ENCODE data around the gene MX1. TPM values are rescaled to one million over a fixed set of nuclear protein-coding genes. Genes with fewer than 3 reads are reported as not detected.
"Not testable (repeated sequence)": the region's sequence is repeated elsewhere in the genome, so short reads cannot be mapped to it uniquely, and the experiment has no call there.

MX1 gene
- total and polyA plus RNA-seq, 4 donors = 16.9 to 58.1 (median 33.0) TPM

- H3K36me3 ChIP-seq (ENCODE audit: control insufficient read depth in 1 of 2, insufficient read depth in 2 of 2, low read length in 1 of 2); H3K9me3 ChIP-seq (ENCODE audit: control insufficient read depth, low read length); ATAC-seq (ENCODE audit: low FRiP score); H3K4me3 ChIP-seq (ENCODE audit: low read length in 2 of 2); intact Hi-C loops (cut with DNase I); H3K27ac ChIP-seq (ENCODE audit: low read depth in 1 of 2, low read length in 2 of 2); DNase-seq; H3K4me1 ChIP-seq (ENCODE audit: control insufficient read depth in 1 of 2, insufficient read depth in 2 of 2, low read length in 2 of 2); H3K27me3 ChIP-seq (ENCODE audit: control insufficient read depth in 1 of 2, insufficient read depth in 2 of 2, low read length in 1 of 2): not testable (repeated sequence)
- 75 to 89% methylated on average over 2 of the region's 2 CpGs for WGBS, 2 donors
Measured at GRCh38 chr21:41417505-41417904, 8.5 kb upstream of the MX1 start.

GRCh38 chr21:41418393-41418792 is 7.6 kb upstream of the MX1 start:
- Histone ChIP-seq H3K4me1 (ENCODE audit: control insufficient read depth in 1 of 2, insufficient read depth in 2 of 2, low read length in 2 of 2) (no peaks in the 10 kb centered on the region), H3K27me3 (ENCODE audit: control insufficient read depth in 1 of 2, insufficient read depth in 2 of 2, low read length in 1 of 2) (no peaks in the 10 kb centered on the region), H3K27ac (ENCODE audit: low read depth in 1 of 2, low read length in 2 of 2) (no peak overlapping the region), H3K4me3 (ENCODE audit: low read length in 2 of 2) (no peak overlapping the region), H3K36me3 (ENCODE audit: control insufficient read depth in 1 of 2, insufficient read depth in 2 of 2, low read length in 1 of 2) (no peaks in the 10 kb centered on the region), H3K9me3 (ENCODE audit: control insufficient read depth, low read length) (no peaks in the 10 kb centered on the region)
- WGBS, 2 donors = 91 to 93% methylated on average over 6 of the region's 6 CpGs
- intact Hi-C loops (cut with DNase I) = no loop called here
- ATAC-seq (ENCODE audit: low FRiP score) (no peak), DNase-seq (no peak)

GRCh38 chr21:41418956-41419680 is 6.9 kb upstream of the MX1 start:
- H3K27me3 ChIP-seq (ENCODE audit: control insufficient read depth in 1 of 2, insufficient read depth in 2 of 2, low read length in 1 of 2) = no peaks in the 10 kb centered on the region
- peak overlapping the region in 1 of 2 donors; percentile 8 for H3K27ac ChIP-seq (ENCODE audit: low read depth in 1 of 2, low read length in 2 of 2)
- ATAC-seq (ENCODE audit: low FRiP score) (peak; percentile 9), DNase-seq (no peak)
- H3K9me3 ChIP-seq (ENCODE audit: control insufficient read depth, low read length) = no peaks in the 10 kb centered on the region
- no peaks in the 10 kb centered on the region for H3K4me1 ChIP-seq (ENCODE audit: control insufficient read depth in 1 of 2, insufficient read depth in 2 of 2, low read length in 2 of 2)
- no peaks in the 10 kb centered on the region for H3K36me3 ChIP-seq (ENCODE audit: control insufficient read depth in 1 of 2, insufficient read depth in 2 of 2, low read length in 1 of 2)
- intact Hi-C loops (cut with DNase I) = no loop called here
- 96 to 97% methylated on average over 11 of the region's 11 CpGs for WGBS, 2 donors
- no peak overlapping the region for H3K4me3 ChIP-seq (ENCODE audit: low read length in 2 of 2)

GRCh38 chr21:41419921-41420862 is 5.8 kb upstream of the MX1 start:
- peak overlapping the region; percentile 15 to 57 for H3K4me3 ChIP-seq (ENCODE audit: low read length in 2 of 2)
- DNase-seq (peak; percentile 91 to 94), ATAC-seq (ENCODE audit: low FRiP score) (peak; percentile 94)
- H3K4me1 ChIP-seq (ENCODE audit: control insufficient read depth in 1 of 2, insufficient read depth in 2 of 2, low read length in 2 of 2) = no peaks in the 10 kb centered on the region
- no peaks in the 10 kb centered on the region for H3K27me3 ChIP-seq (ENCODE audit: control insufficient read depth in 1 of 2, insufficient read depth in 2 of 2, low read length in 1 of 2)
- 5 to 7% methylated on average over 36 to 54 of the region's 54 CpGs for WGBS, 2 donors
- H3K9me3 ChIP-seq (ENCODE audit: control insufficient read depth, low read length) = no peaks in the 10 kb centered on the region
- peak overlapping the region in 1 of 2 donors; percentile 61 for H3K27ac ChIP-seq (ENCODE audit: low read depth in 1 of 2, low read length in 2 of 2)
- intact Hi-C loops (cut with DNase I) = loop anchor here (5.0 to 10.0 kb wide), 2 partner anchors 253 to 295 kb away; partner anchors contain the start of gene BACE2 (in 1 of the 2)
- no peaks in the 10 kb centered on the region for H3K36me3 ChIP-seq (ENCODE audit: control insufficient read depth in 1 of 2, insufficient read depth in 2 of 2, low read length in 1 of 2)

- not testable (repeated sequence) for H3K4me3 ChIP-seq (ENCODE audit: low read length in 2 of 2); H3K27ac ChIP-seq (ENCODE audit: low read depth in 1 of 2, low read length in 2 of 2); H3K27me3 ChIP-seq (ENCODE audit: control insufficient read depth in 1 of 2, insufficient read depth in 2 of 2, low read length in 1 of 2); H3K4me1 ChIP-seq (ENCODE audit: control insufficient read depth in 1 of 2, insufficient read depth in 2 of 2, low read length in 2 of 2); DNase-seq; H3K9me3 ChIP-seq (ENCODE audit: control insufficient read depth, low read length); ATAC-seq (ENCODE audit: low FRiP score); H3K36me3 ChIP-seq (ENCODE audit: control insufficient read depth in 1 of 2, insufficient read depth in 2 of 2, low read length in 1 of 2)
- intact Hi-C loops (cut with DNase I) = loop anchor here (5.0 to 10.0 kb wide), 2 partner anchors 254 to 296 kb away; partner anchors contain the start of gene BACE2 (in 1 of the 2)
- 18 to 29% methylated on average over 6 to 7 of the region's 8 CpGs for WGBS, 2 donors
Measured at GRCh38 chr21:41420998-41421397, 5.0 kb upstream of the MX1 start.

- ATAC-seq (ENCODE audit: low FRiP score) = no peak
- H3K9me3 ChIP-seq (ENCODE audit: control insufficient read depth, low read length) = no peaks in the 10 kb centered on the region
- no peaks in the 10 kb centered on the region for H3K27me3 ChIP-seq (ENCODE audit: control insufficient read depth in 1 of 2, insufficient read depth in 2 of 2, low read length in 1 of 2)
- no peak overlapping the region for H3K27ac ChIP-seq (ENCODE audit: low read depth in 1 of 2, low read length in 2 of 2)
- H3K4me3 ChIP-seq (ENCODE audit: low read length in 2 of 2) = no peak overlapping the region
- H3K4me1 ChIP-seq (ENCODE audit: control insufficient read depth in 1 of 2, insufficient read depth in 2 of 2, low read length in 2 of 2) = no peaks in the 10 kb centered on the region
- no peaks in the 10 kb centered on the region for H3K36me3 ChIP-seq (ENCODE audit: control insufficient read depth in 1 of 2, insufficient read depth in 2 of 2, low read length in 1 of 2)
- intact Hi-C loops (cut with DNase I) = loop anchor here (5.0 to 10.0 kb wide), 2 partner anchors 255 to 298 kb away; partner anchors contain the start of gene BACE2 (in 1 of the 2)
- DNase-seq = no peak
- 98% methylated on average over 19 of the region's 19 CpGs for WGBS, 2 donors
Measured at GRCh38 chr21:41422546-41423304, 3.3 kb upstream of the MX1 start.

GRCh38 chr21:41423305-41423636 is 2.8 kb upstream of the MX1 start:
- not testable (repeated sequence) for H3K36me3 ChIP-seq (ENCODE audit: control insufficient read depth in 1 of 2, insufficient read depth in 2 of 2, low read length in 1 of 2); H3K4me3 ChIP-seq (ENCODE audit: low read length in 2 of 2); H3K27me3 ChIP-seq (ENCODE audit: control insufficient read depth in 1 of 2, insufficient read depth in 2 of 2, low read length in 1 of 2); H3K27ac ChIP-seq (ENCODE audit: low read depth in 1 of 2, low read length in 2 of 2); DNase-seq; H3K9me3 ChIP-seq (ENCODE audit: control insufficient read depth, low read length); ATAC-seq (ENCODE audit: low FRiP score); H3K4me1 ChIP-seq (ENCODE audit: control insufficient read depth in 1 of 2, insufficient read depth in 2 of 2, low read length in 2 of 2)
- WGBS, 2 donors = 88 to 90% methylated on average over 5 of the region's 5 CpGs
- intact Hi-C loops (cut with DNase I) = loop anchor here (5.0 to 10.0 kb wide), 2 partner anchors 256 to 298 kb away; partner anchors contain the start of gene BACE2 (in 1 of the 2)

- ATAC-seq (ENCODE audit: low FRiP score) (no peak), DNase-seq (no peak)
- WGBS, 2 donors = 80 to 81% methylated on average over 7 of the region's 7 CpGs
- peak overlapping the region; percentile 46 to 60 for H3K4me3 ChIP-seq (ENCODE audit: low read length in 2 of 2)
- intact Hi-C loops (cut with DNase I) = loop anchor here in 1 of 2 donors (10.0 kb wide), 1 partner anchor 301 kb away; no protein-coding TSS in a partner anchor
- no peaks in the 10 kb centered on the region for H3K36me3 ChIP-seq (ENCODE audit: control insufficient read depth in 1 of 2, insufficient read depth in 2 of 2, low read length in 1 of 2)
- H3K4me1 ChIP-seq (ENCODE audit: control insufficient read depth in 1 of 2, insufficient read depth in 2 of 2, low read length in 2 of 2) = no peaks in the 10 kb centered on the region
- H3K27ac ChIP-seq (ENCODE audit: low read depth in 1 of 2, low read length in 2 of 2) = no peak overlapping the region
- no peaks in the 10 kb centered on the region for H3K9me3 ChIP-seq (ENCODE audit: control insufficient read depth, low read length)
- H3K27me3 ChIP-seq (ENCODE audit: control insufficient read depth in 1 of 2, insufficient read depth in 2 of 2, low read length in 1 of 2) = no peaks in the 10 kb centered on the region
Measured at GRCh38 chr21:41425588-41425953, 468 bp upstream of the MX1 start.

All from aorta (tissue), 5 donors.